Choroid plexus epithelial cell (primary cell): ENCODE results near the gene PLCB1.
A peak's percentile ranks its signal among the peaks of the same experiment; 100 is the strongest.

Source experiments
- DNase-seq: peaks from one replicate; pipeline ENCODE4 v3.0.0-alpha.2; 2010; ENCODE audit warnings: low read depth
- H3K4me3 ChIP-seq: 2 replicates; pipeline ENCODE4 v1.5.1; 2011; ENCODE audit warnings: low read depth, mild to moderate bottlenecking, control low read depth, low read length, moderate library complexity
- CTCF ChIP-seq: conservative IDR thresholded peaks from 2 replicates; pipeline ENCODE4 v1.5.1; 2011; ENCODE audit warnings: low read depth, mild to moderate bottlenecking, control low read depth, inconsistent platforms, low read length, moderate library complexity

Gene PLCB1

DNA sequence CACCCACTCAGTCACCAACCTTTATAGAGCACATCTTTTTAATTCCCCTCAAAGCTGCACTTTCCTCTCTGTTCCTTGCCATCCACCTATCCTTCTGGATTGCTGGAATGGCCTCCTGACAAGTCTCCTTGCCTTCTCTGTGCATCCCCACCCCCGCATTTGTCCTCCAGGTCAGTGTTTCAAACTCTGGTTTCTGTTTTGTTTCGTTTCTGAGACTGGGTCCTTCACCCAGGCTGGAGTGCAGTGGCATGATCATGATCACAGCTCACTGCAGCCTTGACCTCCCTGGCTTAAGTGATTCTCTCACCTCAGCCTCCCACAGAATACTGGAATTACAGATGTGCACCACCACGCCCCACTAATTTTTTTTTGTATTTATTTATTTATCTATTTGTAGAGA is 96.2 kb downstream of the PLCB1 start:
- H3K4me3 ChIP-seq, result no peak overlapping the region
- no peak for TF ChIP-seq CTCF
- DNase-seq, result no peak

- no peak for TF ChIP-seq CTCF
- no peak for DNase-seq
- H3K4me3 ChIP-seq, result no peak overlapping the region
Measured at GRCh38 chr20:8229090-8229489, 97.0 kb downstream of the PLCB1 start.

- TF ChIP-seq CTCF, result no peak
- H3K4me3 ChIP-seq, result no peak overlapping the region
- no peak for DNase-seq
Measured at GRCh38 chr20:8231038-8231437, 99.0 kb downstream of the PLCB1 start.

GRCh38 chr20:8232332-8232731 is 100.3 kb downstream of the PLCB1 start:
- no peak for DNase-seq
- TF ChIP-seq CTCF, result no peak
- H3K4me3 ChIP-seq, result no peak overlapping the region

DNA sequence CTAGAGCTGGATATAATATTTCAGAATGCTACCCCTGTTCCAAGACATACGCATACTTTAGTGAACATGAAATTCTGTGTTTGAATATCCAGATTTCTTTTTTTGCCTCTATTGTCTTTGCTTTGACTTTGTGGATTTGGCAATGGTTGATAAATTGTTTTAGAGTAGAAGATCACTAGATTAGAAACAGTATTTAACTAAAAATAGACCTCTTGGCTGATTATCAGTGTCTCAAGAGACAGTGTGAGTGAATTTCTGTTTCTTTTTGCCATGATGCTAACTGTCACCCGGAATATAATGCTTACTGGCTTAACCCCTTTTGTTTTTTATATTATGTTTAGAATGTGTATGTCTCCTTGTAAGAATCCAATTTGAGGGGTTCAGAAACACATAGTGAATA is 102.5 kb downstream of the PLCB1 start:
- no peak for TF ChIP-seq CTCF
- no peak for DNase-seq
- no peak overlapping the region for H3K4me3 ChIP-seq

- TF ChIP-seq CTCF, result no peak
- H3K4me3 ChIP-seq, result no peak overlapping the region
- DNase-seq, result peak; percentile 44
Measured at GRCh38 chr20:8242066-8242465, 110.0 kb downstream of the PLCB1 start.

- peak; percentile 28 for DNase-seq
- no peak for TF ChIP-seq CTCF
- H3K4me3 ChIP-seq, result no peak overlapping the region
Measured at GRCh38 chr20:8242827-8243724, 111.0 kb downstream of the PLCB1 start.
